Activated CD8-positive, alpha-beta T cell treated with anti-CD3 and anti-CD28 coated beads for 36 hours (primary cell): ENCODE measurements around the gene C16orf74. TPM values are rescaled to one million over a fixed set of nuclear protein-coding genes. Genes with fewer than 3 reads are reported as not detected.

Source experiments
- ATAC-seq: fragments of 200-7000 bp; cut with Tn5 transposase; one replicate; pipeline ENCODE4 v1.10.0; 2021; ENCODE audit warnings: mild to moderate bottlenecking, moderate library complexity
- CTCF ChIA-PET: fragments of 350-600 bp; sonication (Branson Sonifier 250); formaldehyde crosslinking; loops from one replicate; lab custom pipeline; 2021; ENCODE audit warnings: antibody characterized with exemption; lab: Charles Lee
- POLR2A ChIA-PET: fragments of 350-600 bp; sonication (Branson Sonifier 250); formaldehyde crosslinking; loops from one replicate; lab custom pipeline; 2021; ENCODE audit warnings: antibody characterized with exemption; lab: Charles Lee
- DNase-seq: peaks from one replicate; pipeline ENCODE4 v3.0.0-alpha.2; 2020
- H3K27ac Mint-ChIP-seq: one replicate; pipeline ENCODE4 v1.8.0; 2021; ENCODE audit warnings: mild to moderate bottlenecking, mixed read lengths
- H3K27me3 Mint-ChIP-seq: one replicate; pipeline ENCODE4 v1.8.0; 2021; ENCODE audit warnings: mixed read lengths
- H3K36me3 Mint-ChIP-seq: one replicate; pipeline ENCODE4 v1.8.0; 2021; ENCODE audit warnings: low read depth, mixed read lengths
- H3K4me1 Mint-ChIP-seq: one replicate; pipeline ENCODE4 v1.8.0; 2021; ENCODE audit warnings: low read depth, mixed read lengths
- H3K4me3 Mint-ChIP-seq: one replicate; pipeline ENCODE4 v1.8.0; 2021; ENCODE audit warnings: mild to moderate bottlenecking, moderate library complexity, mixed read lengths
- H3K9me3 Mint-ChIP-seq: one replicate; pipeline ENCODE4 v1.8.0; 2021; ENCODE audit warnings: mixed read lengths
- intact Hi-C: fragments of 100-400 bp; cut with micrococcal nuclease; formaldehyde crosslinking; loops from one replicate; pipeline ENCODE4 v1.10.0; 2022
- total RNA-seq, 2 experiments: library from RNA; stranded (reverse); gene quantifications; one replicate each; pipeline ENCODE4 v1.2.3, GENCODE V29; 2021
- TF ChIP-seq, protein P1 (sequence below): fragments of 200-600 bp; IDR thresholded peaks from one replicate; pipeline ENCODE4 v1.8.0; 2022; ENCODE audit warnings: antibody characterized with exemption, mild to moderate bottlenecking

Gene C16orf74
- total RNA-seq, 2 experiments from 2014 or later: 1.1 to 1.4 TPM

- H3K36me3 Mint-ChIP-seq: no peaks in the 10 kb centered on the region
These were observed 5.3 kb upstream of the C16orf74 start for GRCh38 chr16:85755929-85756768.

DNA sequence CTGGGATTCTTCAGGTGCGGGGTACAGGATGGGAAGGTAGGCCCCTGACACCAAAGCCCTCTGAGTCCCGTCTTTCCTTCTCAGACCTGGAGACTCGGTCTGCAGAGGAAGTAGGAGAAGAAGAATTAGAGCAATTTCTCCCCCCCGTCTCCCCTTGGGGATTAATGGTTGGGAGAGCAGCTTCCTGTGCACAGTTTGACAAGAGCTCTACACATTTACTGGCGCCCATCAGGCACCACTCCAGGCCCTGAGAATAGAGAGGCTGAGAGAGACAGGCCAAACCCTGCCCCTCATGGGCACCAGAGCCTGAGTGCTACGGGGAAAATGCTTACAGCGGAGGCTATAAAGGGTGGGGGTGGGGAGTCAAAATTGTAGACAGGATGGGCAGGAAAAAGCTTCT, 3.5 kb upstream of the C16orf74 start:
- DNase-seq (no peak), ATAC-seq (no peak)
- Mint-ChIP-seq H3K4me3 (no peak overlapping the region), H3K27me3 (peaks cover 38% of the 10 kb centered on the region), H3K36me3 (no peaks in the 10 kb centered on the region), H3K4me1 (peaks cover 27% of the 10 kb centered on the region), H3K27ac (no peak overlapping the region), H3K9me3 (no peaks in the 10 kb centered on the region)
- POLR2A ChIA-PET: interaction anchor here (1.3 kb wide), 1 partner anchor 17 kb away, joined by 3 read pairs; no protein-coding TSS in a partner anchor
- TF ChIP-seq, protein P1, sequence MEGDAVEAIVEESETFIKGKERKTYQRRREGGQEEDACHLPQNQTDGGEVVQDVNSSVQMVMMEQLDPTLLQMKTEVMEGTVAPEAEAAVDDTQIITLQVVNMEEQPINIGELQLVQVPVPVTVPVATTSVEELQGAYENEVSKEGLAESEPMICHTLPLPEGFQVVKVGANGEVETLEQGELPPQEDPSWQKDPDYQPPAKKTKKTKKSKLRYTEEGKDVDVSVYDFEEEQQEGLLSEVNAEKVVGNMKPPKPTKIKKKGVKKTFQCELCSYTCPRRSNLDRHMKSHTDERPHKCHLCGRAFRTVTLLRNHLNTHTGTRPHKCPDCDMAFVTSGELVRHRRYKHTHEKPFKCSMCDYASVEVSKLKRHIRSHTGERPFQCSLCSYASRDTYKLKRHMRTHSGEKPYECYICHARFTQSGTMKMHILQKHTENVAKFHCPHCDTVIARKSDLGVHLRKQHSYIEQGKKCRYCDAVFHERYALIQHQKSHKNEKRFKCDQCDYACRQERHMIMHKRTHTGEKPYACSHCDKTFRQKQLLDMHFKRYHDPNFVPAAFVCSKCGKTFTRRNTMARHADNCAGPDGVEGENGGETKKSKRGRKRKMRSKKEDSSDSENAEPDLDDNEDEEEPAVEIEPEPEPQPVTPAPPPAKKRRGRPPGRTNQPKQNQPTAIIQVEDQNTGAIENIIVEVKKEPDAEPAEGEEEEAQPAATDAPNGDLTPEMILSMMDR: no peak
- intact Hi-C loops: no loop called here
- CTCF ChIA-PET: no interaction called here

More at GRCh38 chr16:85755929-85756768, 5.3 kb upstream of the C16orf74 start:
- ChIA-PET POLR2A (no interaction called here), CTCF (no interaction called here)
- H3K27me3 Mint-ChIP-seq: peaks cover 41% of the 10 kb centered on the region
- peaks cover 23% of the 10 kb centered on the region for H3K4me1 Mint-ChIP-seq
- peak; percentile 38 for ATAC-seq
- H3K4me3 Mint-ChIP-seq: no peak overlapping the region
- no peak for DNase-seq
- intact Hi-C loops: no loop called here
- TF ChIP-seq, protein P1: no peak
- no peaks in the 10 kb centered on the region for H3K9me3 Mint-ChIP-seq
- H3K27ac Mint-ChIP-seq: no peak overlapping the region

- intact Hi-C loops: no loop called here
- H3K27me3 Mint-ChIP-seq: peaks cover 34% of the 10 kb centered on the region
- no peak overlapping the region for H3K27ac Mint-ChIP-seq
- H3K4me1 Mint-ChIP-seq: peaks cover 24% of the 10 kb centered on the region
- H3K36me3 Mint-ChIP-seq: no peaks in the 10 kb centered on the region
- CTCF ChIA-PET: no interaction called here
- TF ChIP-seq, protein P1: no peak
- ATAC-seq (no peak), DNase-seq (no peak)
- H3K4me3 Mint-ChIP-seq: no peak overlapping the region
- no peaks in the 10 kb centered on the region for H3K9me3 Mint-ChIP-seq
- POLR2A ChIA-PET: interaction anchor here (1.3 kb wide), 1 partner anchor 17 kb away, joined by 3 read pairs; no protein-coding TSS in a partner anchor
These were observed 3.1 kb upstream of the C16orf74 start for GRCh38 chr16:85753976-85754375.

DNA sequence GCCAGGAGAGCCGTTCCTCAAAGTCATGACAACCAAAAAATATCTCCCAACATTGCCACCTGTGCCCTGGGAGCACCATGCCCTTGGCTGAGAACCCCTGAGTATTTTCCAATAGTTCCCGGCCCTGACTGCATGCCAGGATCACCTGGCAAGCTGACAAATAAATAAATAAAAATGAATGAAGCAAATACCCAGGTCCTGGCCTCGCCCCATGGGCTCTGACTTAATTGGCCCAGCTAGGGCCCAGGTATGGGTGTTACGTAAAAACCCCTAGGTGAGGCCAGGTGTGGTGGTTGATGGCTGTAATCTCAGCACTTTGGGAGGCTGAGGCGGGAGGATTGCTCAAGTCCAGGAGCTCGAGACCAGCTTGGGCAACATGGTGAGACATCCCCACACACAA, 2.7 kb upstream of the C16orf74 start:
- Mint-ChIP-seq H3K36me3 (no peaks in the 10 kb centered on the region), H3K9me3 (no peaks in the 10 kb centered on the region), H3K4me3 (no peak overlapping the region), H3K27ac (no peak overlapping the region), H3K27me3 (peaks cover 31% of the 10 kb centered on the region), H3K4me1 (peaks cover 20% of the 10 kb centered on the region)
- ATAC-seq (no peak), DNase-seq (no peak)
- POLR2A ChIA-PET: interaction anchor here (1.3 kb wide), 1 partner anchor 16 kb away, joined by 3 read pairs; no protein-coding TSS in a partner anchor
- CTCF ChIA-PET: interaction anchor here (1.4 kb wide), 1 partner anchor 94 kb away, joined by 4 read pairs; no protein-coding TSS in a partner anchor
- intact Hi-C loops: no loop called here
- TF ChIP-seq, protein P1: no peak
